ENCODE measurements around the gene DPY19L1.
"Not testable (repeated sequence)": the region's sequence is repeated elsewhere in the genome, so short reads cannot be mapped to it uniquely, and the experiment has no call there.

The DPY19L1 gene

GRCh38 chr7:34918198-34918861, 119.0 kb downstream of the DPY19L1 start:
- not testable (repeated sequence) for DNase-seq (ENCODE audit: low spot score)

DNA sequence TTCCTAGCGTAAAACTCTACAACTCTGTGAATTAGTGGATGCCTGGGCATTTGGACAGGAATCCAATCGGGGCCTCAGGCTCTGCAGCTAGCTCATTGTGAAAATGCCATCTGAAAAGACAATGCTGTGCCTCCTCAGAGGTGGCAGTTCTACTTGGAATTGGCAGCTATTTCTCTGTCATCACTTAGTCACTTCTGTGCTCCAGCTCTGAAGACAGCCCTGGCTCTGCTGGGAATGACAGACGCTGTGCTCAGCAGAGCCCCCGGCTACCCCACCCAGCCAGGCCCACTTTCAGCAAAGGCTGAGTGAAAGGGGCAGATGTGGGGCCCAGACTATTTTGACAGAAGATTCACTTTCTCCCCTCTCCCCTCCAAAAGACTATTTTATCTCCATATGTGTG, 119.8 kb downstream of the DPY19L1 start:
- DNase-seq (ENCODE audit: low spot score) = not testable (repeated sequence)

GRCh38 chr7:34916267-34916666, 121.0 kb downstream of the DPY19L1 start:
- no peak for DNase-seq (ENCODE audit: low spot score)

- no peak for DNase-seq (ENCODE audit: low spot score)
Measured at GRCh38 chr7:34912236-34912635, 125.0 kb downstream of the DPY19L1 start.

- DNase-seq (ENCODE audit: low spot score) = not testable (repeated sequence)
Measured at GRCh38 chr7:34906266-34906850, 130.9 kb downstream of the DPY19L1 start.

DNA sequence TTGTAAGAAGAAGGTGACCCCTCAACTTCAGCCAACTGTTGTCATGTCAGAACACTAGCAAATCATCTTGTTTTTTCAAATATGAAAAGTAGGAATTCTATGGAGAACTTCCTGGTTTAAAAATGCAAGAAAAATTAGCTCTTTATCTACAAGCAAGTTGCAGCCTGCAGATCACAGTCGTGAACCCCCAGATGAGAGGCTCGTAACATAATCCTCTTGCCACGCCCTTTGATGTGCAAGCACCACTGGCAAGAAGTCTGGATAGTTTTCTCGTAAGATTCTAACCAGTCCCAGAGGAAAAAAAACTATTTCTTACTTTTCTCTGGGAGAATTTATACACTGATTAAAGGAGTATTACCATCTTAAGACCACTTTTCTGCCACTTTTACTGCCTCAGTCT, 132.3 kb downstream of the DPY19L1 start:
- no peak for DNase-seq (ENCODE audit: low spot score)

DNA sequence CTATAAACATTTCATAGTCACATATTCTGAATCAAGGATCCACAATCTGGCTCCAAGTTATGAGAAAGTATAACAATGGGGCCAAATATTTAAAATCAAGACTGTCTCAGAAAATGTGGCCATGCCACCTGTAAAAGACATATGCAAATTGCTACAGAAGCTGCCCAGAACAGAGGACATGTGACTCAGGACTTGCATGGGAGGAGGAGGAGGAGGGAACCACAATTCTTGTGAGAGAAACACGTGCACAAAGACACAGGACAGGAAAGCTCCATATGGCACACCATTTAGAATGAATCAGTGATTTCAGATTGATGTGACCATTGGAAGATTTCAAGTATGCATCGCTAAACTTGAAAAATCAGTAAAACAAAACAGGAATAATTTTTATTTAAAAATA, 133.4 kb downstream of the DPY19L1 start:
- not testable (repeated sequence) for DNase-seq (ENCODE audit: low spot score)

DNA sequence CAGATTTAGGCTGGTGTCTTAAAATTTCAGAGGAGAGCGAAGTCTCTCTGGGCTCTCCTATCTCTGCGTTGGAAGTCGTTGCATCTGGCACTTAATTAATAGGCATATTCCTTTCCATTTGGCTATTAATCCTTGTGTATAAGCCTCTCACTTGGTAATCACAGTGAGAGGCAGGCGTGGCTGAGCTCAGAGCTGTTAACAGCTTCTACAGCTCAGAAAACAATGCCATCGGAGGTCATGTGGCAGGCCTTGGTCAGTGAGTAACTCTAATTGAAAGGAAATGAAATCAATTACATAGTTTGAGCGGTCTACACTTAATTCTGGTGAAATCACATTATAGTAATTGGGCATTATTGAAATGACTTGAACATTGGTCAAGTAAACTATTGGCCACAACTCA, 135.1 kb downstream of the DPY19L1 start:
- DNase-seq (ENCODE audit: low spot score) = no peak

DNA sequence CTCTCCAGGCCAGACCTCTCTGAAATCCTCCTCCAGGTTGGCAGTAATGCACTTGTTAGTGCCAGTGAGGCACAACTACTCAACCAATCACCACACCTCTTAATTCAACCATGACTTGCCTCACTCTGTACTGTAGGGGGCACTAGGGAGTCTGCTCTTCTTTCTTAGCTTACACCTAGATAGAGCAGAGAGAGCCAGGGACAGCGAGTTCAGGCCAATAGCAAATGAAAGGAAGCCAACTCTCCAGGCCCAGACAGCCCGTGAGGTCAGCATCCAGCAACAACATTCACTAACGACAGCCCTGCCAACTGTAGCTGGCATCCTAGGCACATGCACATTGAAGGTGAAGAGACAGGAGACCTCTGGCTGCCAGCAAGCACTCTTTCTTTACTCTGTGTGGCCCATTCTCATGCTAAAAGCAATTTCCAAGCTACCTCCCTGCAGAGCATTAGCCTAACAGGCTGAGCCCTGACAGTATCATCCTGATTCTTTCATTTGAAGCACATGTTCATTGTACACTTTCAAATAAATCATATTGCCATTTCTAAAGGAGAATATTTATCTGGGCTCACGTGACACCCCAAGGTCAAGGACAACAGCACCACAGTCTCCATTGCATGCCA, 136.3 kb downstream of the DPY19L1 start:
- no peak for DNase-seq (ENCODE audit: low spot score)

- DNase-seq (ENCODE audit: low spot score) = no peak
Measured at GRCh38 chr7:34895202-34895601, 142.1 kb downstream of the DPY19L1 start.

DNA sequence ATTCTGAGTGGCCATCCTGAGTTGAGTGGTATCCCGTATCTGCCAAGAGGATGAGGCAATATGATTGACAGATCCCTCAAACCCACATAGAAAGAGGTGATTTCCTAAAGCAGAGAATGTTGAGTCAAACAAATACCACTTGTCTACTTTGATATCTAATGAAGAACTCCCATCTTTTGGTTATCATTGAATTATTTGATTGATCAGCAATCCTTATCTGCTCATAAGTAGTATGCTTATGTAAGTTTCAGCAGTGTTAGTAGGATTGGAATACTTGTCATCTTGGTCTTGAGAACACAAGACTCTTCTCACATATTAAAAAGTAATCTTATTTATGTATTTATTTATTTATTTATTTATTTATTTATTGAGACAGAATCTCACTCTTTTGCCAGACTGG, 147.3 kb downstream of the DPY19L1 start:
- no peak for DNase-seq (ENCODE audit: low spot score)

DNA sequence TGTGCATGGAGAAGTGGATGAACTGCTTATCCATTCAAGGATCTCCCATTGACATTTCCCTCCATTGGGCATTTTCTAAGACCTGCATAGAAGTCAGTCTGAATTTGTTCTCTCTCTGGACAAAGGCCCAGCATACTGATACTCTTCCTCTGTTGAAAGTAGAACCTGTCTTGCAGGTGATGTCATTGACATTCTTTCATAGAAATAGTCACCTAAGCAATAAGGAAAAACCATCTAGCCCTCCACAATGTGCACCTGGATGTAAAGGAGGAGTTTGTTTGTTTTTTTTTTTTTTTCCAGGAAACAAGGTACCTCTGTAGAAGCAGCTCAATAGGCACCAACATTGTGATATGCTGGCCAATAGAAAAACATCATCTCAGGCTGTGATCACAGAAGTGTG, 150.4 kb downstream of the DPY19L1 start:
- DNase-seq (ENCODE audit: low spot score) = no peak

DNA sequence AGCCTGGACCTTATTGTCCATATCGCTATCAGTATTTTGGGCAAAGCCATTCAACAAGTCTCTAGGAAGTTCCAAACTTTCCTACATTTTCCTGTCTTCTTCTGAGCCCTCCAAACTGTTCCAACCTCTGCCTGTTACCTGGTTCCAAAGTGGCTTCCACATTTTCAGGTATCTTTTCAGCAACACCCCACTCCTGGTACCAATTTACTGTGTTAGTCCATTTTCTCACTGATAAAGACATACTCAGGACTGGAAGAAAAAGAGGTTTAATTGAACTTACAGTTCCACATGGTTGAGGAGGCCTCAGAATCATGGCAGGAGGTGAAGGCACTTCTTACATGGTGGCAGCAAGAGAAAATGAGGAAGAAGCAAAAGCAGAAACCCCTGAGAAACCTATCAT, 153.4 kb downstream of the DPY19L1 start:
- not testable (repeated sequence) for DNase-seq (ENCODE audit: low spot score)

DNA sequence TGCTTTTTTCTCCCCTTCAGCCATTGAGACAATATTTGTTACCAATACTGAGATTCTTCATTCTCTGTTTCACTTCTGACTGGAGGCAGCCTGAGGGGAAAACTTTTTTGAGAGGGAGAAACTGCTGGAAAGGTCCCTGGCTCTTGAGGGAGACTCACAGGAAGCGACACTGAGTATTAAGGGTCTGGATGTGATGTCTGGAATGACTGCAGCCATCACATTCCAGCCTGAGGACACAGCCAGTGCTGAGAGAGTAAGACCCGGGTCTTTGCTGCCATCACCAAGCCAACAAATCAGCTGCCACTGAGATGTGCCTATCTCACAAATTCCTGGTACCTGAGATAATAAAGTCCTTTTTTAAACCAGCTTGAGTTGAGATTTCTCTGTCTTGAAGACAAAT, 157.4 kb downstream of the DPY19L1 start:
- no peak for DNase-seq (ENCODE audit: low spot score)

DNA sequence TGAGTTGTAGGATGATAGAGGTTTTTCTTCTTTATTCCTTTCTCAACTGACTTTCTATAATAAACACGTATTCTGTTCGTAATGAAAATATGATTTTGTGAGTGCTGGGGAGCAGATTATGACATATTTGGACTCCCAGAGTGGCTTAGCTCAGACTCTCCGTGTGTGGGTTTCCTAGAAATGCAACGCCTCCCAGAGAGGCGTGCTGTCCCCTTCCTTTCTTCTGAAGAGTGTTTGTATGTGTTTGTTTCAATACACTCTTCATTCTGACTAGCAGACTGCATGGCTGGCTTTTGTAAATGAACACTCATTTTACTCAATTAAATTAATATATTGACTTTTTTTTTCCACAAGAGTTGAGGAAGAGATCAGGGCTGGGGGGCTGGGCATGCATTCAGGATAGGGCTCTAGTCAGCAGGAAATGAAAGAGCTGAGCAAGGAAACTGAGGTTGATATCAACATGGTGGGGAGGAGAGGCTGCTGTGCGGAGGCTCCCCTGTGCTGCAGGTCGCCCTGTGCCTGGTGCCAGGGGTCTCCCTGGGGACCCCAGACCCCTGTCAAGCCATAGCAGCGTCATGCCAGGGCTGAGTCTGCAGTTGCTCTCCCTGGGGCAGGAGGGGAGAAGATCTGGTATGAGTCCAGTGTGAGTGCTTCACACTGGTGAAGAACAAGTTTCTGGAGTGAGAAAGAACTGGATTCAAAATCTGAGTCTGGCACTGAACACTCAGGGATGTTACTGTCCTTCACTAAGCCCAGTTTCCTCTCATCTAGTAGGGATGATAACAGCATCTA, 158.1 kb downstream of the DPY19L1 start:
- not testable (repeated sequence) for DNase-seq (ENCODE audit: low spot score)
